HepG2 (cell line): ENCODE results near the gene PAQR5. TPM values are rescaled to one million over a fixed set of nuclear protein-coding genes. Genes with fewer than 3 reads are reported as not detected.

Source experiments
- ARNT2 ChIP-seq: sonication (generic); formaldehyde crosslinking; IDR thresholded peaks from 2 replicates; pipeline ENCODE4 v1.8.0; 2022; ENCODE audit warnings: mild to moderate bottlenecking, low read depth, missing genetic modification reagents, moderate library complexity
- ATM ChIP-seq: fragments of 450-650 bp; IDR thresholded peaks from 2 replicates; pipeline ENCODE4 v1.7.1; 2017; ENCODE audit warnings: mild to moderate bottlenecking, borderline replicate concordance
- BRCA1 ChIP-seq: sonication (generic); formaldehyde crosslinking; IDR thresholded peaks from 2 replicates; pipeline ENCODE4 v1.4.0; 2020; ENCODE audit warnings: missing genetic modification reagents
- CEBPG ChIP-seq: IDR thresholded peaks from 2 replicates; pipeline ENCODE4 v1.6.1; 2016
- CSRNP2 ChIP-seq: sonication (generic); formaldehyde crosslinking; conservative IDR thresholded peaks from 2 replicates; pipeline ENCODE4 v1.8.0; 2022; ENCODE audit warnings: low read depth, missing genetic modification reagents
- DZIP1 ChIP-seq: sonication (generic); formaldehyde crosslinking; IDR thresholded peaks from 2 replicates; pipeline ENCODE4 v1.5.0; 2020; ENCODE audit warnings: mild to moderate bottlenecking, missing genetic modification reagents
- JUND ChIP-seq: sonication (generic); formaldehyde crosslinking; IDR thresholded peaks from 2 replicates; pipeline ENCODE4 v1.8.0; 2022; ENCODE audit warnings: mild to moderate bottlenecking, missing genetic modification reagents
- MXD3 ChIP-seq: IDR thresholded peaks from 2 replicates; pipeline ENCODE4 v1.6.1; 2016; ENCODE audit warnings: mild to moderate bottlenecking, missing biosample characterization, missing genetic modification reagents
- PLRG1 ChIP-seq: fragments of 450-650 bp; conservative IDR thresholded peaks from 2 replicates; pipeline ENCODE4 v1.6.1; 2016
- SMARCC2 ChIP-seq: fragments of 450-650 bp; IDR thresholded peaks from 2 replicates; pipeline ENCODE4 v1.6.1; 2017; ENCODE audit warnings: antibody characterized with exemption, mild to moderate bottlenecking
- SRF ChIP-seq: IDR thresholded peaks from 2 replicates; pipeline ENCODE4 v1.6.1; 2011; ENCODE audit warnings: mild to moderate bottlenecking, low read depth, low read length, moderate library complexity
- STAT5B ChIP-seq: sonication (generic); formaldehyde crosslinking; IDR thresholded peaks from 2 replicates; pipeline ENCODE4 v1.4.0; 2020; ENCODE audit warnings: missing genetic modification reagents
- TEAD3 ChIP-seq: optimal IDR thresholded peaks from 2 replicates; pipeline ENCODE3; 2016; ENCODE audit warnings: borderline replicate concordance
- ZBTB34 ChIP-seq: sonication (generic); formaldehyde crosslinking; IDR thresholded peaks from 2 replicates; pipeline ENCODE4 v1.8.0; 2022; ENCODE audit warnings: mild to moderate bottlenecking, missing genetic modification reagents
- ZBTB42 ChIP-seq: sonication (generic); formaldehyde crosslinking; IDR thresholded peaks from 2 replicates; pipeline ENCODE4 v1.5.0; 2020; ENCODE audit warnings: mild to moderate bottlenecking, missing genetic modification reagents
- ZNF543 ChIP-seq: sonication (generic); formaldehyde crosslinking; IDR thresholded peaks from 2 replicates; pipeline ENCODE4 v1.4.0; 2020; ENCODE audit warnings: mild to moderate bottlenecking, missing genetic modification reagents
- ZSCAN21 ChIP-seq: sonication (generic); formaldehyde crosslinking; IDR thresholded peaks from 2 replicates; pipeline ENCODE4 v1.8.0; 2022; ENCODE audit warnings: mild to moderate bottlenecking, missing genetic modification reagents, moderate library complexity, borderline replicate concordance
- ZSCAN9 ChIP-seq: IDR thresholded peaks from 2 replicates; pipeline ENCODE4 v1.6.1; 2016; ENCODE audit warnings: borderline replicate concordance
- polyA plus RNA-seq, 8 experiments: library from polyadenylated mRNA; depleted of rRNA in 3 of 8; stranded (reverse) in 7 of 8; unstranded in 1 of 8; fragments of >200 nt; fragmentation: Illumina TruSeq in 4 of 8; extraction: Trizol in 4 of 8; gene quantifications; 2 replicates each; pipeline versions ENCODE4 v1.2.1 to v1.2.3, GENCODE V29; 2011 to 2016; ENCODE audit warnings: low read depth in 4 of 8, missing spikeins in 1 of 8, mixed read lengths in 1 of 8; ENCODE audit not compliant: insufficient read depth in 1 of 8
- total RNA-seq, 5 experiments: library from RNA; depleted of rRNA; stranded (reverse); fragments of >200 nt; fragmentation: Illumina TruSeq; extraction: Trizol; gene quantifications; 2 replicates each; pipeline ENCODE4 v1.2.3, GENCODE V29; 2016; ENCODE audit warnings: low read depth in 1 of 5
- TF ChIP-seq, protein P1 (sequence below): sonication (generic); formaldehyde crosslinking; conservative IDR thresholded peaks from 2 replicates; pipeline ENCODE4 v1.4.0; 2020; ENCODE audit warnings: missing genetic modification reagents
- TF ChIP-seq, protein P2 (sequence below): sonication (generic); formaldehyde crosslinking; IDR thresholded peaks from 2 replicates; pipeline ENCODE4 v1.5.1; 2020; ENCODE audit warnings: mild to moderate bottlenecking, missing genetic modification reagents, moderate library complexity

The PAQR5 gene
- total and polyA plus RNA-seq, 2 of the 13 experiments (the other 11 are each of a cell fraction or from before 2014, with no cell fraction given), result 0.53 to 1.3 TPM

GRCh38 chr15:69413822-69414700 lies 115.3 kb downstream of the PAQR5 start, which contains the start of gene KIF23 (continued):
- TF ChIP-seq MXD3 (CRISPR knock-in tag) (0 out of 2 replicates have a peak, but pooled peaks have one; percentile 72), ZBTB42 (CRISPR knock-in tag) (no peak), ZNF543 (CRISPR knock-in tag) (no peak), SMARCC2 (no peak), ZSCAN9 (CRISPR knock-in tag) (0 out of 2 replicates have a peak, but pooled peaks have one; percentile 43), ATM (no peak), ARNT2 (CRISPR knock-in tag) (peak; percentile 98), SRF (no peak), DZIP1 (CRISPR knock-in tag) (no peak), ZSCAN21 (peak; percentile 53; the same call in 1 of the 2 replicates), STAT5B (no peak; the same call in 1 of the 2 replicates), BRCA1 (CRISPR knock-in tag) (no peak), ZBTB34 (CRISPR knock-in tag) (no peak; the same call in 1 of the 2 replicates), CEBPG (no peak), CSRNP2 (CRISPR knock-in tag) (no peak), JUND (CRISPR knock-in tag) (no peak), PLRG1 (no peak), TEAD3 (CRISPR knock-in tag) (no peak)
- TF ChIP-seq, protein P1, sequence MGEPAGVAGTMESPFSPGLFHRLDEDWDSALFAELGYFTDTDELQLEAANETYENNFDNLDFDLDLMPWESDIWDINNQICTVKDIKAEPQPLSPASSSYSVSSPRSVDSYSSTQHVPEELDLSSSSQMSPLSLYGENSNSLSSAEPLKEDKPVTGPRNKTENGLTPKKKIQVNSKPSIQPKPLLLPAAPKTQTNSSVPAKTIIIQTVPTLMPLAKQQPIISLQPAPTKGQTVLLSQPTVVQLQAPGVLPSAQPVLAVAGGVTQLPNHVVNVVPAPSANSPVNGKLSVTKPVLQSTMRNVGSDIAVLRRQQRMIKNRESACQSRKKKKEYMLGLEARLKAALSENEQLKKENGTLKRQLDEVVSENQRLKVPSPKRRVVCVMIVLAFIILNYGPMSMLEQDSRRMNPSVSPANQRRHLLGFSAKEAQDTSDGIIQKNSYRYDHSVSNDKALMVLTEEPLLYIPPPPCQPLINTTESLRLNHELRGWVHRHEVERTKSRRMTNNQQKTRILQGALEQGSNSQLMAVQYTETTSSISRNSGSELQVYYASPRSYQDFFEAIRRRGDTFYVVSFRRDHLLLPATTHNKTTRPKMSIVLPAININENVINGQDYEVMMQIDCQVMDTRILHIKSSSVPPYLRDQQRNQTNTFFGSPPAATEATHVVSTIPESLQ (CRISPR knock-in tag), result no peak
- TF ChIP-seq, protein P2, sequence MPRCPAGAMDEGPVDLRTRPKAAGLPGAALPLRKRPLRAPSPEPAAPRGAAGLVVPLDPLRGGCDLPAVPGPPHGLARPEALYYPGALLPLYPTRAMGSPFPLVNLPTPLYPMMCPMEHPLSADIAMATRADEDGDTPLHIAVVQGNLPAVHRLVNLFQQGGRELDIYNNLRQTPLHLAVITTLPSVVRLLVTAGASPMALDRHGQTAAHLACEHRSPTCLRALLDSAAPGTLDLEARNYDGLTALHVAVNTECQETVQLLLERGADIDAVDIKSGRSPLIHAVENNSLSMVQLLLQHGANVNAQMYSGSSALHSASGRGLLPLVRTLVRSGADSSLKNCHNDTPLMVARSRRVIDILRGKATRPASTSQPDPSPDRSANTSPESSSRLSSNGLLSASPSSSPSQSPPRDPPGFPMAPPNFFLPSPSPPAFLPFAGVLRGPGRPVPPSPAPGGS, result no peak
